Ishikawa (cell line): ENCODE results near the gene PBX4.

Experiments used
- CREB1 ChIP-seq: IDR thresholded peaks from 2 replicates; pipeline ENCODE4 v1.6.1; 2012; ENCODE audit warnings: low read depth
- EP300 ChIP-seq: IDR thresholded peaks from 2 replicates; pipeline ENCODE4 v1.6.1; 2012; ENCODE audit warnings: borderline replicate concordance
- MAX ChIP-seq: IDR thresholded peaks from 2 replicates; pipeline ENCODE4 v1.6.1; 2012
- NFIC ChIP-seq: IDR thresholded peaks from 2 replicates; pipeline ENCODE4 v1.6.1; 2012
- RAD21 ChIP-seq: IDR thresholded peaks from 2 replicates; pipeline ENCODE4 v1.6.1; 2012; ENCODE audit warnings: low read depth
- TAF1 ChIP-seq: IDR thresholded peaks from 2 replicates; pipeline ENCODE4 v1.6.1; 2012; ENCODE audit warnings: low read depth, mild to moderate bottlenecking

- TF ChIP-seq MAX (no peak), EP300 (no peak), CREB1 (no peak), RAD21 (no peak), TAF1 (no peak), NFIC (no peak)
These were observed 42.7 kb upstream of the PBX4 start for GRCh38 chr19:19661141-19661674.
